Activated CD4-positive, CD25-positive, alpha-beta regulatory T cell treated with anti-CD3 and anti-CD28 coated beads, Interleukin-2, amount 50 U/mL, for 72 hours (primary cell): ENCODE results near the gene MT2A.
"Not testable (repeated sequence)": the region's sequence is repeated elsewhere in the genome, so short reads cannot be mapped to it uniquely, and the experiment has no call there.

Experiments
- DNase-seq: peaks from one replicate; pipeline ENCODE4 v3.0.0; 2021

MT2A gene

DNA sequence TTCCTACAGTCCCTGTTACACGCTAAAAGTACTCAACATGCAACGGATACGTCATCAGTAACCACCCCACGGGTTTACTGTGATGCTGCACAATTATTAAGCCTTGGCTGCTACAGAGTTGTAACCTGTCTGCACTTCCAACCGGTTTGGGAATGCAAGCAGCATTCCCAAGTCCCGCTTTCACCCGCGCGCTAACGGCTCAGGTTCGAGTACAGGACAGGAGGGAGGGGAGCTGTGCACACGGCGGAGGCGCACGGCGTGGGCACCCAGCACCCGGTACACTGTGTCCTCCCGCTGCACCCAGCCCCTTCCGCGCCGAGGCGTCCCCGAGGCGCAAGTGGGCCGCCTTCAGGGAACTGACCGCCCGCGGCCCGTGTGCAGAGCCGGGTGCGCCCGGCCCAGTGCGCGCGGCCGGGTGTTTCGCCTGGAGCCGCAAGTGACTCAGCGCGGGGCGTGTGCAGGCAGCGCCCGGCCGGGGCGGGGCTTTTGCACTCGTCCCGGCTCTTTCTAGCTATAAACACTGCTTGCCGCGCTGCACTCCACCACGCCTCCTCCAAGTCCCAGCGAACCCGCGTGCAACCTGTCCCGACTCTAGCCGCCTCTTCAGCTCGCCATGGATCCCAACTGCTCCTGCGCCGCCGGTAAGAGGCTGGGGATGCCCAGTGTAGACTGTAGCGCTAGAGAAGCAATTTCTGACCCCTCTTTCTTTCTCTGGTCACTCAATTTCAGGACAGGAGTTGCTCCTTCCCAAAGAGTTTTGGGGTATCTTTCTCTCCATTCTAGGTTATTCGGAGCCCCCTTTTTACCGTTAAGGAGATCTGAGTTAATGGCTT lies at the start of gene MT2A:
MT2A (plus strand) TSS at position 542 of the 833 bp plus-strand sequence; CDS start at position 614, 72 bp downstream.
- DNase-seq = peak; percentile 83

- DNase-seq = no peak
Measured at GRCh38 chr16:56559109-56559508, 49.3 kb upstream of the MT2A start.

- no peak for DNase-seq
Measured at GRCh38 chr16:56560447-56560846, 47.9 kb upstream of the MT2A start.

DNA sequence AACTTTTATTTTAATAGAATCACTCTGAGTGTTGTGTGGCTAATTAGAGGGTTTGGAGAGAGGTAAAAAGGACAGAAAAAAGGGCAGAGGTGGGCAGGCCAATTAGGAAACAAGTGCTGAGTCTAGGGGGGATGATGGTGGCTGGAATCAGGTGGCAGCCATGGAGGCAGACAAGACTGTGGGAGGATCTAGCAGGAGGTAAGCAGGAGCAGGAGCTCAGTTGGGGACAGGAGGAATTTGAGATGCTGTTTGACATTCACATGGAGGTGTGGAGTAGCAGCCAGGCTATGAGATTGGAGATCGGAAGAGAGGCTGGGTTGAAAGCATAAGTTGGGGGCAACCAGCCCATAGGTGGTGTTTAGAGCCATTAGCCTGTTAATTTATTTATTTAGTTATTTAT lies 47.3 kb upstream of the MT2A start:
- no peak for DNase-seq

GRCh38 chr16:56564793-56565477 lies 43.4 kb upstream of the MT2A start, which contains the start of gene MT4:
MT4 (plus strand) TSS chr16:56565073; CDS start chr16:56565129, 56 bp downstream.
- no peak for DNase-seq

- DNase-seq = no peak
Measured at GRCh38 chr16:56569971-56570370, 38.4 kb upstream of the MT2A start.

GRCh38 chr16:56571525-56571924 lies 36.9 kb upstream of the MT2A start:
- no peak for DNase-seq

- no peak for DNase-seq
Measured at GRCh38 chr16:56574625-56575024, 33.8 kb upstream of the MT2A start.

DNA sequence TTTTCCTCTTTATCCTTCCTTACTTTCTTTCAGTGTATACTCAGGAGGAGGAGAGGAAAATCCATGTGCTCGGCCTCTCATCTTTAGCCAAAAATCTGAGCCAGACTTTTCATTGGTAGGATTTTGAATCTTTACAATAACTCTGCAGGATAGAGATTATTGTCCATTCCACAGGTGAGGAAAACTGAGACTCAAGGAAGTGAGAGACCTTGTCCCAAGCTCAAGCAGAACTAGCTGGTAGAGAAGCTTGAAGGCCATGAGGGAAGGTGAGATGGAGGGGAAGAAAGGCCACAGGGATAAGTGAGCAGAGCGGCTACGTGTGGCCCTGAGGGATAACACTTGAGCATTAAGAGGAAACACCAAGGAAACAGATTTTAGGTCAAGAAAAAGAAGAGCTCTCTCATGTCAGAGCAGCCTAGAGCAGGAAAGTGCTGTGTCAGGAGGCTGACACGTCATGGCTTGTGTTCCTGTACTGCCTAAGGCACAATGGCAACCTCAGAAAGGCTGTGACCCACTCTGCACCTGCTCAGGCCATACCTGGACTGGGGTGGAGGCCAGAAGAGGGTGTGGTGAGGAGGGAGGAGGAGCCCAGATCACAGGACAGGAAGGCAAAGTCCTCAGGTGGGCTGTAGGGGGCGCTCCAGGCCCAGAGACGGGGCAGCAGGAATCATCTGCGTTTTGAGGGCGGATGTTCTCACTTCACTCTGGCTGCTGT lies 31.6 kb upstream of the MT2A start:
- peak; percentile 92 for DNase-seq

DNA sequence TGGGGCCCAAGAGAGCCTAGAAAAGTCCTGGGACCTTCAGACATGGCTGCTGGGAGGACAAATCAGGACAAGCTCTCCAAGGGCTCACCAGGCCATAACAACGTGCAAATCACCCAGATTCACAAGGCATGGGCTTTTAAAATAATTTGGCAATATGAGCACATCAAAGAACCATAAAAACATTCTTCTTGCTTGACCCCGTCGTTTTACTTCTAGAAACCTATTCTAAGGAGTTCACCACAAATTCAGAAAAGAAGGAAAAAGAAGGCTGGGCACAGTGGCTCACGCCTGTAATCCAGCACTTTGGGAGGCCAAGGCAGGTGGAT lies 31.1 kb upstream of the MT2A start:
- no peak for DNase-seq

GRCh38 chr16:56580391-56581048 lies 27.9 kb upstream of the MT2A start:
- DNase-seq = no peak

GRCh38 chr16:56582911-56583310 lies 25.5 kb upstream of the MT2A start:
- DNase-seq = not testable (repeated sequence)

DNA sequence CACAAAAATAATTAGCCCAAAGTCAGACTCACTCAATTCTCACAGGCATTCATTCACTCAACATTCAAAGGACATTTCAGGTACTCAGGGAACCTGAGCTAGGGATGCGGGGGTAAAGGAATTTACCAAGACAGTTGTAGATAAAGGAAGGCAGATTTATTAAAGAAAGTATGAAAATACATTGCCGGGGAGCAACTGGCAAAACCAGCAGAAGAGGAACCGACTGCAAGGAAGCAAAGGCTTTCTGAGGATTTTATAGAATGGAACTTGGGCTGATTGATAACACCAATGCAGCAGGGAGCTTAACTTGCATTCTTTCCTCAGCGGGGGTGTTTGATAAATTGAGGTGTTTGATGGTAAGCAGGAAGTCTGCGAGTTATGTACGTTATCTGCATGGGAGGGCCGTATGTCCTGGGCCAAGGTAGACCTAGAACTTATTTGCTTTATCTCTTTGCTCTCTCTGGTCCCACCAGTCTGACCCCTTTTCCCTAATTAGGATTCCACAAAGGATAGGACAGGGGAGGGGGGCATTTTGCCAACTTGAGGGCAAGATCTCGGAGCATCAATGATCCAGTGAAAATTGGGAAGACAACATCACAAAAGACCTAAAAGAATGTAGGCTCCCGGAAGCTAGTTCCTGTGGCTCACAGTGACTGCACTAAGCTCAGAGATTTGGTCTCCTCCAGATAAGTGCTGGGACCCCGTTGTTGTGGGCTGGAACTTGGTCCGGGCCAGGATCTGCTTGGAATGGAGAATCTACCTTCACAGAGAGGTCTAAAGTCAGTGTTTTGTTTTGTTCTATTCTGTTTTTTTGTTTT lies 24.8 kb upstream of the MT2A start:
- no peak for DNase-seq

DNA sequence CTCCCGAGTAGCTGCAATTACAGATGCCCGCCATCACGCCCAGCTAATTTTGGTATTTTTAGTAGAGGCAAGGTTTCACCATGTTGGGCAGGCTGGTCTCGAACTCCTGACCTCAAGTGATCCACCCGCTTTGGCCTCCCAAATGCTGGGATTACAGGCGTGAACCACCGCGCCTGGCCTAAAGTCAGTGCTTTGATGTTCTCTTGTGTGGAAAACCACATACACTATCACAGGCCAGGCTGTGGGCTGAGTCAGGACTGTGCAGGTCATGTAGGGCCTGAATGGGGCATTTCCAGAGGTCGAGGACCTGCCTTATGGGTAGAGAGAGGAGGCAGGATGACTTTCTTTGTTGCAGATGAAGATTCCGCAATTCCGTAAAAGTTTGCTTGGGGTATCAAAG lies 24.1 kb upstream of the MT2A start:
- DNase-seq = no peak

DNA sequence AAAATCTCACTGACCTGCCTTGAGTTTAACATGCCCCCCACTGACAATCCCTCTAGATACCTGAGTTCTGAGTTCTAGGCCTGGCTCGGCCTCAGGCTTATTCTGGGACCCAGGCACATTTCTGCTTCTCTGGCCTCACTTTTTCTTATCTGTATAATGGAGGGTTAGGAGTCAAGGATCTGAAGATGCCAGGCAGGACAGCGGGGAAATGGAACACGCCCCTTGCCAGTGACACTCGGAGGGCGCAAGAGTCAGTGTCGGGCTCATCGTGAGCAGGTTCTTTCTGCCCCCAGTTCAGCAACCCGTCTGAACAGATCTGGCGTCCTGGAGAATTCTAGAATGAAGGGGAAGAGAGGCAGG lies 19.6 kb upstream of the MT2A start:
- no peak for DNase-seq

GRCh38 chr16:56589141-56590039 lies 19.0 kb upstream of the MT2A start, which contains the start of gene MT3:
MT3 (plus strand) TSS chr16:56589528; CDS start chr16:56589591, 63 bp downstream.
- no peak for DNase-seq

DNA sequence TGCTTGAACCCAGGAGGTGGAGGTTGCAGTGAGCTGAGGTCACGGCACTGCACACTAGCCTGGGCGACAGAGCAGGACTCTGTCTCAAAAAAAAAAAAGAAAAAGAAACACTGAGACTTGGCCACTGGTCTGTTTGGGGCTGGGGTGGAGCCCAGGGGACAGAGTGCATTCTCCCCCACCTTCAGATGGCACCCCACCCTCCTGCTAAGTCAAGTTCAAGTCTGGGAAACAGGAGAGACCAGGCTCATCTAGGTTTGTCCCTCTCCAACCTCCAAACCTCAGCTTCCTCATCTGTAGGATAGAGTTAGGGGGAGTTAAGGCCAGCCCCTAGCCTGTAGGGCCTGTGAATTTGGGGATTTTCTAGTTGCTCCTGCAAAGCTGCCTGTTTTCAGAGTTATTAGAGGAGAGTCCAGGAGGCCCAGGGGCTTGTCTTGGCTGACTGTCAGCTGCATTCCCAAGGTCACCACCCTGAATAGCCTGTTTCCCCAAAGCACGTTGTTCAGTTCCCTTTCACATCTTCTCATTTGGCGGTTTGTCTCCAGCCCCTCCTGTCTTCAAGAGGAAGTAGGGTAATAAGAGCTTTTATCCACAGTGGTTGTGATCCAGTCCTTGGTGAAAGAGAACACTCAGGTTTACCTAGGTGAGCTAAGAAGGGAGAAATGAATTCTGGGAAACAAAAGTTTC lies 16.9 kb upstream of the MT2A start:
- DNase-seq = no peak

DNA sequence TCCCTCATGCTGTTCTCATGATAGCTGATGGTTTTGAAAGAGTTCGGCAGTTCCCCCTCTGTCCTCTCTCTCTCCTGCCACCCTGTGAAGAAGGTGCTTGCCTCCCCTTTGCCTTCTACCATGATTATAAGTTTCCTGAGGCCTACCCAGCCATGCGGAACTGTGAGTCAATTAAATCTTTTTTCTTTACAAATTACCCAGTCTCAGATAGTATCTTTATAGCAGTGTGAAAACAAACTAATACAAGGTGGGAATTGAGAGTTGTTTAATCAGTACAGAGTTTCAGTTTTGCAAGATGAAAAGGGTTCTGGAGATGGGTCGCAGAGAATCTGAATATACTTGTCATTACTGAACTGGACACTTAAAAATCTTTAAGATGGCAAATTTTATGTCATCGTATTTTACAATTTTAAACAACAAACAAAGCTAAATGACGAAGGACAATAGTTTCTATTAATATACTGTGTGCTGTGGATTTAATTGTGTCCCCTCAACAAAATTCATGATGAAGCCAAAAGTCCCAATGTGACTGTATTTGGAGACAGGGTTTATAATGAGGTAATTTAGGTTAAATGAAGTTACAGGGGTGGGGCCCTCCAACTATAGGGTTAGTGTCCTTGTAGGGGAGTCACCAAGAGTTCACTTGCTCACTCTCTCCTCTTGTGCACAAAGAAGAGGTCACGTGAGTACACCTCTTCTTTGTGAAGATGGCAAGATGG lies 14.7 kb upstream of the MT2A start:
- DNase-seq = no peak

- no peak for DNase-seq
Measured at GRCh38 chr16:56594292-56594619, 14.1 kb upstream of the MT2A start.

- DNase-seq = no peak
Measured at GRCh38 chr16:56600398-56600999, 7.9 kb upstream of the MT2A start.
